HCT116 (cell line): ENCODE data around the gene ATG101. TPM values are rescaled to one million over a fixed set of nuclear protein-coding genes. Genes with fewer than 3 reads are reported as not detected.

Experiments
- ATAC-seq: fragments of 200-7000 bp; cut with Tn5 transposase; 2 replicates; pipeline ENCODE4 v1.9.1; 2020; ENCODE audit warnings: mild to moderate bottlenecking, moderate library complexity
- BruUV-seq: library from RNA; stranded (reverse); fragments of 400-500 nt; replicated peaks from 2 replicates; lab custom pipeline; 2021; lab: Mats Ljungman, UMichigan
- CTCF ChIA-PET: fragments of 300-600 bp; sonication (Branson Sonifier 250); formaldehyde crosslinking; loops from one replicate; lab custom pipeline; 2021; ENCODE audit warnings: antibody characterized with exemption; lab: Charles Lee
- POLR2A ChIA-PET: fragments of 300-600, 350-600 bp; sonication (Branson Sonifier 250); formaldehyde crosslinking; loops from one replicate; lab custom pipeline; 2021; ENCODE audit warnings: antibody characterized with exemption; lab: Charles Lee
- RAD21 ChIA-PET, 2 experiments: fragments of 300-600 bp; sonication (Branson Sonifier 250); formaldehyde crosslinking; loops; one replicate each; lab custom pipeline; 2023; ENCODE audit warnings: low total read pairs in 2 of 2; ENCODE audit not compliant: uncharacterized antibody in 2 of 2, unreplicated experiment in 2 of 2, low non-redundant PET in 1 of 2; lab: Charles Lee
- DNase-seq: peaks from one replicate; pipeline ENCODE4 v3.0.0-alpha.2; 2010; ENCODE audit warnings: low read depth, low spot score
- H2AFZ ChIP-seq: fragments of 200-600 bp; shearing (Covaris generic), sonication (generic); 2 replicates; pipeline ENCODE4 v1.6.1; 2017; ENCODE audit warnings: low read depth, mixed run types, mixed read lengths, antibody characterized with exemption, low read length; ENCODE audit not compliant: poor library complexity, severe bottlenecking
- H3K27ac ChIP-seq: 2 replicates; pipeline ENCODE4 v1.5.1; 2012; ENCODE audit warnings: low read depth, low read length
- H3K27me3 ChIP-seq: fragments of 200-600 bp; sonication (generic); 2 replicates; pipeline ENCODE4 v1.6.1; 2016; ENCODE audit warnings: mixed run types, low read length, mixed read lengths; ENCODE audit not compliant: insufficient read depth
- H3K36me3 ChIP-seq, 2 experiments: fragments of 200-500 bp in 1 of 2; fragments of 200-600 bp in 1 of 2; sonication (Bioruptor generic) in 1 of 2; sonication (generic) in 1 of 2; 2 replicates each; pipeline versions ENCODE4 v1.5.1 to v1.6.1; 2014 to 2016; ENCODE audit warnings: low read length in 2 of 2, inconsistent platforms in 1 of 2, mixed read lengths in 1 of 2, mixed run types in 1 of 2; ENCODE audit not compliant: insufficient read depth in 2 of 2, control insufficient read depth in 1 of 2
- H3K4me1 ChIP-seq, 2 experiments: fragments of 200-600 bp in 1 of 2; sonication (generic) in 1 of 2; 2 replicates each; pipeline versions ENCODE4 v1.5.1 to v1.6.1; 2012 to 2017; ENCODE audit warnings: low read length in 2 of 2, inconsistent platforms in 1 of 2, mild to moderate bottlenecking in 1 of 2, mixed read lengths in 1 of 2, mixed run types in 1 of 2, moderate library complexity in 1 of 2; ENCODE audit not compliant: insufficient read depth in 2 of 2, control insufficient read depth in 1 of 2
- H3K4me2 ChIP-seq: fragments of 200-600 bp; sonication (generic); 2 replicates; pipeline ENCODE4 v1.6.1; 2017; ENCODE audit warnings: mixed run types, low read length, mixed read lengths
- H3K4me3 ChIP-seq, 2 experiments: fragments of 200-600 bp in 1 of 2; sonication (generic) in 1 of 2; replicated peaks in 1 of 2; 2 replicates each; pipeline ENCODE4 v1.5.1; 2011 to 2016; ENCODE audit warnings: low read length in 2 of 2, control low read depth in 1 of 2, low read depth in 1 of 2, mild to moderate bottlenecking in 1 of 2, mixed read lengths in 1 of 2, mixed run types in 1 of 2
- H3K79me2 ChIP-seq: fragments of 200-600 bp; sonication (generic); 2 replicates; pipeline ENCODE4 v1.6.1; 2017; ENCODE audit warnings: mild to moderate bottlenecking, mixed run types, low read length, moderate library complexity, mixed read lengths; ENCODE audit not compliant: insufficient read depth
- H3K9ac ChIP-seq: fragments of 200-600 bp; sonication (generic); 2 replicates; pipeline ENCODE4 v1.6.1; 2016; ENCODE audit warnings: low read length, mixed read lengths
- H3K9me2 ChIP-seq: fragments of 200-600 bp; sonication (generic), shearing (Covaris generic); 2 replicates; pipeline ENCODE4 v1.6.1; 2017; ENCODE audit warnings: mixed run types, mild to moderate bottlenecking, moderate library complexity; ENCODE audit not compliant: insufficient read depth
- H3K9me3 ChIP-seq, 2 experiments: fragments of 200-500 bp in 1 of 2; fragments of 200-600 bp in 1 of 2; sonication (Bioruptor generic) in 1 of 2; sonication (generic) in 1 of 2; 2 replicates each; pipeline ENCODE4 v1.6.1; 2014 to 2017; ENCODE audit warnings: low read length in 2 of 2, mixed read lengths in 2 of 2, inconsistent platforms in 1 of 2, low read depth in 1 of 2, mild to moderate bottlenecking in 1 of 2, mixed run types in 1 of 2, moderate library complexity in 1 of 2; ENCODE audit not compliant: control insufficient read depth in 1 of 2, insufficient read depth in 1 of 2
- H4K20me1 ChIP-seq: fragments of 200-600 bp; sonication (generic), shearing (Covaris generic); 2 replicates; pipeline ENCODE4 v1.6.1; 2017; ENCODE audit warnings: mixed run types, mild to moderate bottlenecking, moderate library complexity; ENCODE audit not compliant: insufficient read depth
- CEBPB ChIP-seq: IDR thresholded peaks from 2 replicates; pipeline ENCODE4 v1.6.1; 2012; ENCODE audit warnings: low read depth
- EZH2 ChIP-seq: fragments of 200-600 bp; sonication (generic); IDR thresholded peaks from 2 replicates; pipeline ENCODE4 v1.6.1; 2017; ENCODE audit warnings: antibody characterized with exemption, mixed run types
- JUND ChIP-seq: IDR thresholded peaks from 2 replicates; pipeline ENCODE4 v1.6.1; 2012
- MAX ChIP-seq: IDR thresholded peaks from 2 replicates; pipeline ENCODE4 v1.6.1; 2012
- POLR2A ChIP-seq: IDR thresholded peaks from 2 replicates; pipeline ENCODE4 v1.7.0; 2011; ENCODE audit warnings: borderline replicate concordance; ENCODE audit not compliant: insufficient read depth, insufficient read length; ENCODE audit errors: extremely low read depth
- POLR2AphosphoS5 ChIP-seq: IDR thresholded peaks from 2 replicates; pipeline ENCODE4 v1.6.1; 2011; ENCODE audit warnings: mild to moderate bottlenecking, low read depth, low read length, moderate library complexity
- SP1 ChIP-seq: IDR thresholded peaks from 2 replicates; pipeline ENCODE4 v1.6.1; 2012; ENCODE audit warnings: low read depth
- SRF ChIP-seq: IDR thresholded peaks from 2 replicates; pipeline ENCODE4 v1.6.1; 2012; ENCODE audit warnings: low read depth
- ZFX ChIP-seq: fragments of 450-650 bp; IDR thresholded peaks from 2 replicates; pipeline ENCODE4 v1.6.1; 2017
- intact Hi-C: fragments of 100-400 bp; cut with micrococcal nuclease; formaldehyde crosslinking; loops from 2 replicates; pipeline ENCODE4 v1.10.0; 2022
- total RNA-seq: library from RNA; stranded (reverse); gene quantifications from one replicate; pipeline ENCODE4 v1.2.1, GENCODE V29; 2021; ENCODE audit not compliant: unreplicated experiment

Gene ATG101
- total RNA-seq, 1 experiment from 2014 or later, result 49.2 TPM

- intact Hi-C loops, result no loop called here
These were observed 36.2 kb upstream of the ATG101 start for GRCh38 chr12:52033446-52034140.

GRCh38 chr12:52035190-52035589 lies 34.6 kb upstream of the ATG101 start:
- Histone ChIP-seq H3K79me2 (peaks cover 26% of the 10 kb centered on the region), H3K4me2 (no peak overlapping the region), H3K4me3 (no peak overlapping the region), H2AFZ (no peak overlapping the region), H3K27me3 (no peaks in the 10 kb centered on the region), H3K9ac (no peak overlapping the region), H3K27ac (no peak overlapping the region), H3K36me3 (no peaks in the 10 kb centered on the region), H3K9me3 (no peaks in the 10 kb centered on the region), H3K4me1 (peaks cover 17 to 43% of the 10 kb centered on the region in 2 experiments), H3K9me2 (no peaks in the 10 kb centered on the region), H4K20me1 (no peaks in the 10 kb centered on the region)
- no peak for ATAC-seq
- no peak for DNase-seq
- ChIA-PET CTCF (interaction anchor here (1.1 to 5.2 kb wide), 2 partner anchors 10 to 16 kb away, joined by 4 to 29 read pairs; partner anchors contain the start of gene NR4A1), RAD21 (no interaction called here), POLR2A (no interaction called here)
- intact Hi-C loops, result no loop called here
- TF ChIP-seq SRF (no peak), POLR2AphosphoS5 (no peak), JUND (no peak), EZH2 (no peak), MAX (no peak), SP1 (no peak), CEBPB (no peak)
- no TSS peak for BruUV-seq

More at GRCh38 chr12:52033446-52034140, 36.2 kb upstream of the ATG101 start:
- Histone ChIP-seq H3K27ac (no peak overlapping the region), H3K27me3 (no peaks in the 10 kb centered on the region), H3K9ac (peak overlapping the region; percentile 60), H4K20me1 (no peaks in the 10 kb centered on the region), H3K9me3 (no peaks in the 10 kb centered on the region), H3K9me2 (no peaks in the 10 kb centered on the region), H3K79me2 (peaks cover 11% of the 10 kb centered on the region; the same call in 1 of the 2 replicates), H3K4me3 (peak overlapping the region; percentile 25 to 47), H3K36me3 (no peaks in the 10 kb centered on the region), H2AFZ (no peak overlapping the region), H3K4me2 (peak overlapping the region; percentile 75), H3K4me1 (peaks cover 28 to 56% of the 10 kb centered on the region in 2 experiments)
- POLR2A ChIA-PET, result interaction anchor here (0.9 to 5.1 kb wide), 9 partner anchors 9 to 247 kb away, joined by 3 to 40 read pairs (median 5); partner anchors contain the start of genes ATG101 and NR4A1
- DNase-seq (no peak), ATAC-seq (no peak)
- CTCF ChIA-PET, result interaction anchor here (0.6 to 5.2 kb wide), 12 partner anchors 7 to 837 kb away, joined by 3 to 29 read pairs (median 6); partner anchors contain the start of gene NR4A1
- no peak for TF ChIP-seq MAX
- TF ChIP-seq ZFX, result peak; percentile 2; the same call in 1 of the 2 replicates
- TF ChIP-seq POLR2A, result no peak
- RAD21 ChIA-PET, result no interaction called here
- BruUV-seq, result TSS peak; percentile 92
